PC-9 (cell line): Measurements from ENCODE around the gene HNRNPM.

ENCODE experiments used
- EZH2 ChIP-seq: fragments of 200-600 bp; sonication (generic); IDR thresholded peaks from 2 replicates; pipeline ENCODE4 v1.8.0; 2017; ENCODE audit warnings: antibody characterized with exemption, low read depth
- TF ChIP-seq, protein P1 (sequence below): fragments of 200-600 bp; sonication (generic); conservative IDR thresholded peaks from 2 replicates; pipeline ENCODE4 v1.6.1; 2017; ENCODE audit warnings: mixed run types, antibody characterized with exemption, mild to moderate bottlenecking, moderate library complexity

DNA sequence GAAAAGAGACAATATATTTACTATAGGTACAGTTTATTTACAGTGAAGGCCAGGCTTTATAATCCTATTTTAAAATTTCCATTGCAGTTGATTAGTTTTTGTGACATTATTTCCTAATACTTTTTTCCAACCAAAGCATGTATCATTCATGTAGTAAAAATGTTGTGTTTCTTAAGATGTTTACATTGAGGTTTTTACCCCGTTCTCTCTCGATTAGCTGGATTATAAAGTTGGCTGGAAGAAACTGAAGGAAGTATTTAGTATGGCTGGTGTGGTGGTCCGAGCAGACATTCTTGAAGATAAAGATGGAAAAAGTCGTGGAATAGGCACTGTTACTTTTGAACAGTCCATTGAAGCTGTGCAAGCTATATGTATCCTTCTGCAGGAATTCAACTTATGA, 21.2 kb downstream of the HNRNPM start:
- TF ChIP-seq, protein P1, sequence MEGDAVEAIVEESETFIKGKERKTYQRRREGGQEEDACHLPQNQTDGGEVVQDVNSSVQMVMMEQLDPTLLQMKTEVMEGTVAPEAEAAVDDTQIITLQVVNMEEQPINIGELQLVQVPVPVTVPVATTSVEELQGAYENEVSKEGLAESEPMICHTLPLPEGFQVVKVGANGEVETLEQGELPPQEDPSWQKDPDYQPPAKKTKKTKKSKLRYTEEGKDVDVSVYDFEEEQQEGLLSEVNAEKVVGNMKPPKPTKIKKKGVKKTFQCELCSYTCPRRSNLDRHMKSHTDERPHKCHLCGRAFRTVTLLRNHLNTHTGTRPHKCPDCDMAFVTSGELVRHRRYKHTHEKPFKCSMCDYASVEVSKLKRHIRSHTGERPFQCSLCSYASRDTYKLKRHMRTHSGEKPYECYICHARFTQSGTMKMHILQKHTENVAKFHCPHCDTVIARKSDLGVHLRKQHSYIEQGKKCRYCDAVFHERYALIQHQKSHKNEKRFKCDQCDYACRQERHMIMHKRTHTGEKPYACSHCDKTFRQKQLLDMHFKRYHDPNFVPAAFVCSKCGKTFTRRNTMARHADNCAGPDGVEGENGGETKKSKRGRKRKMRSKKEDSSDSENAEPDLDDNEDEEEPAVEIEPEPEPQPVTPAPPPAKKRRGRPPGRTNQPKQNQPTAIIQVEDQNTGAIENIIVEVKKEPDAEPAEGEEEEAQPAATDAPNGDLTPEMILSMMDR = no peak
- no peak for TF ChIP-seq EZH2
